ENCODE data around the gene NWD2.

- TF ChIP-seq EZH2phosphoT487 (IDR thresholded peaks at IDR 0.05; ENCODE audit: borderline replicate concordance, low read length) (no peak), CTCF (conservative IDR thresholded peaks at IDR 0.05; ENCODE audit: low read depth, low read length) (no peak), EZH2 (IDR thresholded peaks at IDR 0.05; ENCODE audit: low read length, unreplicated experiment) (no peak)
These were observed 144.3 kb downstream of the NWD2 start for GRCh38 chr4:37388681-37389365.
